ENCODE results near the gene CEP131.

CEP131 gene

DNA sequence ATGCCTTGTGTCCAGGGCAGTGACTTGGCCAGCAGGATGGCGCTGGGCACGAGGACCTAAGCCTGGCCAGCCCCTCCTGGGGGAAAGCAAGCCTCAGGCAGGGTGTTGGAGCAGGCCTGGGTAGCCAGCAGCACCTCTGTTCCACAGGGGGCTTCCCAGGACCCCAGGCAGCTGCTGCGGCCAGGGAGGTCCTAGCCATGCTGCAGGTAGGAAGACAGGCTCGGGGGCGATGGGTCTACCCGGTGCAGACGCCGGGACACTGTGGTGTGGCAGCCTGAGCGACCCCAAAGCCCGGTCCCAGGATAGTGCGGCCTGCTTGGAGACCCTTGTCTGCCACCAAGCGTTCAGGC, 34.3 kb downstream of the CEP131 start:
- no peak for DNase-seq (ENCODE audit: low read depth)
- TF ChIP-seq, protein P1, sequence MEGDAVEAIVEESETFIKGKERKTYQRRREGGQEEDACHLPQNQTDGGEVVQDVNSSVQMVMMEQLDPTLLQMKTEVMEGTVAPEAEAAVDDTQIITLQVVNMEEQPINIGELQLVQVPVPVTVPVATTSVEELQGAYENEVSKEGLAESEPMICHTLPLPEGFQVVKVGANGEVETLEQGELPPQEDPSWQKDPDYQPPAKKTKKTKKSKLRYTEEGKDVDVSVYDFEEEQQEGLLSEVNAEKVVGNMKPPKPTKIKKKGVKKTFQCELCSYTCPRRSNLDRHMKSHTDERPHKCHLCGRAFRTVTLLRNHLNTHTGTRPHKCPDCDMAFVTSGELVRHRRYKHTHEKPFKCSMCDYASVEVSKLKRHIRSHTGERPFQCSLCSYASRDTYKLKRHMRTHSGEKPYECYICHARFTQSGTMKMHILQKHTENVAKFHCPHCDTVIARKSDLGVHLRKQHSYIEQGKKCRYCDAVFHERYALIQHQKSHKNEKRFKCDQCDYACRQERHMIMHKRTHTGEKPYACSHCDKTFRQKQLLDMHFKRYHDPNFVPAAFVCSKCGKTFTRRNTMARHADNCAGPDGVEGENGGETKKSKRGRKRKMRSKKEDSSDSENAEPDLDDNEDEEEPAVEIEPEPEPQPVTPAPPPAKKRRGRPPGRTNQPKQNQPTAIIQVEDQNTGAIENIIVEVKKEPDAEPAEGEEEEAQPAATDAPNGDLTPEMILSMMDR (IDR thresholded peaks at IDR 0.05; ENCODE audit: insufficient read depth, low read depth, low read length, missing control alignments), result no peak
- H3K4me3 ChIP-seq (ENCODE audit: low read length), result no peak overlapping the region

DNA sequence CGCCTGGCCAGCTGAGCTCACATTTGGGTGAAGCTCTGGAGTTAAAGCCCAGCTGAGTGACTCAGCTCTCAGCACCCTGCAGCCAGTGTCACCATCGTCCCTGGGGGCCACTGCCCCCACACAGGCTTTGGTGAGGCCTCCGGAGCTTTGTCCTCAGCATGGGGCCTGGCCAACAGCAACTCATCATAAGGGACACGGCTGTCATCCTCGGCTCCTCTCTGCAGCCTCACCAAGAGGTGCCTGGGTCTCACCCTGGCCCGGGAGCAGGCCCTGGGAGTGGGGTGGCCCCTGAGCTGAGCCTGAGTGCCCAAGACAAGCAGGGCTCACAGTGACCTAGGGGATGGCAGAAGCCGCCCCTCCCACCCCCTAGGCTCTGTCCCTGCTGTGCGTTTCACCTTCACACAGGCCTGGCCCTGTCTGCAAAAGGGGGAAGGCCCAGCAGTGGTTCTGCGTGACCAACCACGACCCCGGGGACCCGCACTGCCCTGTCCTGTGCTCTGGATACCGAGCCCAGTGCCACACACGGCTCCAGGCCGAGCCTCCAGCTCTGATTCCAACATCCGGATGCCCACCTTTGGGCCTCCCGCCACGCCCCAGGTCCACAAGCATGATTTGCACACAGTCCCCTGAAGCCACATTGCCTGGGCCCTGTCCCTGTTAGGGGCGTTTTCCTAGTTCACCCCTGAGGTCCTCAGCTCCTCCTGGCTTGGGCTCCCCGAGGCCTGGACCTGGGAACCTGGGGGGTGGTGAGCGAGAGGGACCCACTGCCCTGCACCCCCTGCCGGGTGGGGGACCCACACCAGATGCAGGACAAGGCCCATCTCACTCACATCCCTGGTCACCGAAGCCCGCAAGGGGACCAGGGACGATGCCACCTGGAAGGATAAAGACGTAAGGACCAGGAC, 34.9 kb downstream of the CEP131 start:
- TF ChIP-seq, protein P1 (IDR thresholded peaks at IDR 0.05; ENCODE audit: insufficient read depth, low read depth, low read length, missing control alignments), result no peak
- H3K4me3 ChIP-seq (ENCODE audit: low read length), result no peak overlapping the region
- no peak for DNase-seq (ENCODE audit: low read depth)

DNA sequence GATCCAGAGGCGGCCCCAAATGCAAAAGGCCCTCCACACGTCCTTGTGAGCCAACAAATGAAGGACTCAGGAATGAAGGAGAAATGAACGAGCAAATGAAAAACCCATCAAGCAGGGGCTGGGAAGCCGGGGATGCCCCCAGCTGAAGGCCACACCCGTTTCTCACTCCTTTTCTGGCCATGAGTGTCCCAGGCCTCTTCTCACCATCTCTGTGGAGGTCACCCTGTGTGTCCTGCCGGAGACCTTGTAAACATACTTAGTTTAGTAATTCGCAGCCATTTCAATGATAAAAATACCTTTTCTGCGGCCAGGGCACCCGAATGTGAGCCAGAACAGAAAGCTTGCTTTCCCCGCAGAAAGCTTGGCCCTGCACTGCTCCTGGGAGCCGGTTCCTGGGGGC, 35.6 kb downstream of the CEP131 start:
- no peak overlapping the region for H3K4me3 ChIP-seq (ENCODE audit: low read length)
- no peak for DNase-seq (ENCODE audit: low read depth)
- TF ChIP-seq, protein P1 (IDR thresholded peaks at IDR 0.05; ENCODE audit: insufficient read depth, low read depth, low read length, missing control alignments), result no peak

DNA sequence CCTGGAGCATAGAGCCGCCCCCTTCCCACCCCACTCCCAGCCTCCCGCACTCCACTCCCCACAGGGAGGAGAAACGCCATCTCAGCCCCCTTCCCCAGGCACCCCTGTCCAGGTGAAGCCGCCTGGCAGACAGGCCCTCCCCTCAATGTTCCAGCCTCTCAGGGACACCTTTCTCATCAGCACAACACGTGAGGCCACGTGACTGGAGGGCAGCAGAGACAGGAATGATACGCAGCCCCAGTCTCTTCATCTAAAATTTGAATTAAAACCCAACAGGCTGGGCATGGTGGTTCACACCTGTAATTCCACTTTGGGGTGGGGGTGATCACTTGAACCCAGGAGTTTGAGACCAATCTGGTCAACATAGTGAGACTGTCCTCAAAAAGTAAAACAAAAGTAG, 36.6 kb downstream of the CEP131 start:
- H3K4me3 ChIP-seq (ENCODE audit: low read length), result no peak overlapping the region
- DNase-seq (ENCODE audit: low read depth), result no peak
- TF ChIP-seq, protein P1 (IDR thresholded peaks at IDR 0.05; ENCODE audit: insufficient read depth, low read depth, low read length, missing control alignments), result no peak

DNA sequence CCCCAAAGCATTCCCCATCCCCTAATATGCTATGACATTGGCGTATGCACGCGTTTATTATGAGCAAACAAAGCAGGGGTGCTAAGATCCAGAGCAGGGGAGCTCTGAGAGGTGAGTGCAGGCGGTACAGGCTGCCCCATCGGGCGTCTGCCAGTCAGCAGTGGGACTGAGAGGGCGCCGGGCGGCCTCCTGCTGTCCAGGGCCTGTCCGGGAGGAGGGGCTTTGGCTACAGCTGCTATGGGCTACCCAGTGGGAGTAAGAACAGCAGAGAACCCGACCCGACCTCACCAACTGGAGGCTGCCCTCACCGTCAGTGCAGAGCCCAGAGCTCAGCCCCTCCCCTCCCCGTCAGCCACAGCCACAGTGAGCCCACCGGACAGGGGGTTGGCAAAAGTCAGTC, 38.2 kb downstream of the CEP131 start:
- DNase-seq (ENCODE audit: low read depth), result no peak
- TF ChIP-seq, protein P1 (IDR thresholded peaks at IDR 0.05; ENCODE audit: insufficient read depth, low read depth, low read length, missing control alignments), result no peak
- no peak overlapping the region for H3K4me3 ChIP-seq (ENCODE audit: low read length)

DNA sequence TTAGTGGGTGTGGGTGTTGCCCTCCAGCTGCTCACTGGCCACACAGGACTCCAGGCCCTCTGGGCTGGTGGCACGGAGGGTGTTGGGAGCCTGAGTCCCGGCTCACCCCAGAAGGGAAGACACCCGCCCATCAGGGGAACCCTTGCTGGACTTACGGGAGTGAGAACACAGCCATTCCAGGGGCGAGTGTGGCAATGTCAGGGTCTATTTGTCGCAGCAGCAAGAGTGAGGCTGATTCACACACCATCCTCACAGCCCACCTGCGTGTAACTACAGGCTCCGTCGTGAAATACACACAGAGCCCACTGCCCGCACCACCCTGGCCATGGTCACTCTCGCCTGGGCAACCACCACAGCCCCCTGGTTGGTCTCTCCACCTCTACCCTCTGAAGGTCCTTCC, 39.0 kb downstream of the CEP131 start:
- no peak overlapping the region for H3K4me3 ChIP-seq (ENCODE audit: low read length)
- no peak for DNase-seq (ENCODE audit: low read depth)
- TF ChIP-seq, protein P1 (IDR thresholded peaks at IDR 0.05; ENCODE audit: insufficient read depth, low read depth, low read length, missing control alignments), result no peak

DNA sequence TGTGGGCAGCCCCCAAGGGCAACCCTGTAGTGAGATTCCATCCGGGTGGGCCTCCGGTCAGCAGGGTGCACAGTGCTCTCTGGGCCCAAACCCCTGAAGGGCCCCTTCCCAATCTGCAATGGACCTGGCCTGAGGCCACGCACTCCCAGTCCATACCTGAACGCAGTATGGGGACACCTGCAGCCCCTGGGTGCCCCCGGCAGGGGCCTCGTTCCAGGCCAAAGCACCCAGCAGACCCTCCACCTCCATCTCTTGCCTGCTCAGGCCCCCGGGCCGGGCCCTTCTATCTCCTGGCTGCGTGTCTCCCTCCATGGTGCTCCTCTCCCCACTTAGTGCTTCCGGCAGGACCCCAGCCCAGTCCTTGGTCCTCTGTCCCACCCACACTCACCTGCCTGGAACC, 39.4 kb downstream of the CEP131 start:
- TF ChIP-seq, protein P1 (IDR thresholded peaks at IDR 0.05; ENCODE audit: insufficient read depth, low read depth, low read length, missing control alignments), result no peak
- no peak for DNase-seq (ENCODE audit: low read depth)
- no peak overlapping the region for H3K4me3 ChIP-seq (ENCODE audit: low read length)

Measured in epithelial cell of esophagus (primary cell).